Uterus (tissue), 4 donors: ENCODE measurements around the gene CEND1. TPM values are rescaled to one million over a fixed set of nuclear protein-coding genes. Genes with fewer than 3 reads are reported as not detected.
A peak's percentile ranks its signal among the peaks of the same experiment; 100 is the strongest.

Source experiments
- DNase-seq, 2 donors: peaks; one replicate each; pipeline ENCODE4 v3.0.0-alpha.2; 2019 to 2020
- H3K27ac ChIP-seq, 2 donors: fragments of 200-600 bp; sonication (generic); 1 replicate in 1 of 2; 2 replicates in 1 of 2; pipeline ENCODE4 v1.5.1; 2016 to 2018
- H3K27me3 ChIP-seq, 2 donors: fragments of 200-600 bp; sonication (generic); one replicate each; pipeline ENCODE4 v1.5.1; 2018 to 2019; ENCODE audit warnings: control low read depth in 1 of 2
- H3K36me3 ChIP-seq, 2 donors: fragments of 200-600 bp; sonication (generic); one replicate each; pipeline ENCODE4 v1.5.1; 2019; ENCODE audit warnings: control low read depth in 1 of 2
- H3K4me1 ChIP-seq, 2 donors: fragments of 200-600 bp; sonication (generic); one replicate each; pipeline ENCODE4 v1.5.1; 2018 to 2019; ENCODE audit warnings: control low read depth in 1 of 2
- H3K4me3 ChIP-seq, 2 donors: fragments of 200-600 bp; sonication (generic); 1 replicate in 1 of 2; 2 replicates in 1 of 2; pipeline ENCODE4 v1.5.1; 2018 to 2019; ENCODE audit warnings: mild to moderate bottlenecking in 1 of 2
- H3K9me3 ChIP-seq, 2 donors: fragments of 200-600 bp; sonication (generic); one replicate each; pipeline ENCODE4 v1.5.1; 2019; ENCODE audit warnings: control low read depth in 1 of 2
- CTCF ChIP-seq, 4 experiments: fragments of 200-600 bp in 2 of 4; fragments of 450-650 bp in 2 of 4; sonication (generic) in 2 of 4; IDR thresholded peaks; one replicate each; pipeline ENCODE4 v1.5.1; 2016 to 2019; ENCODE audit warnings: antibody characterized with exemption in 4 of 4, mild to moderate bottlenecking in 2 of 4, moderate library complexity in 1 of 4
- POLR2A ChIP-seq, 2 donors: fragments of 450-650 bp; IDR thresholded peaks; one replicate each; pipeline ENCODE4 v1.6.1; 2016; ENCODE audit warnings: antibody characterized with exemption in 2 of 2, mild to moderate bottlenecking in 1 of 2, moderate library complexity in 1 of 2
- intact Hi-C: fragments of 100-400 bp; cut with DNase I; formaldehyde crosslinking; loops from one replicate; pipeline ENCODE4 v1.15.1; 2023; ENCODE audit warnings: low total_unique reads
- total RNA-seq, 4 donors: library from RNA; depleted of rRNA in 3 of 4; stranded (reverse); fragments of >200 nt in 3 of 4; gene quantifications; one replicate each; pipeline versions ENCODE4 v1.1.0 to v1.2.4, GENCODE V29; 2014 to 2023
- donor health status: DM: yes; HTN: yes; CAD: no.

CEND1 gene
- total RNA-seq, 4 donors from 2014 or later: 0.41 TPM; not detected in 3

DNA sequence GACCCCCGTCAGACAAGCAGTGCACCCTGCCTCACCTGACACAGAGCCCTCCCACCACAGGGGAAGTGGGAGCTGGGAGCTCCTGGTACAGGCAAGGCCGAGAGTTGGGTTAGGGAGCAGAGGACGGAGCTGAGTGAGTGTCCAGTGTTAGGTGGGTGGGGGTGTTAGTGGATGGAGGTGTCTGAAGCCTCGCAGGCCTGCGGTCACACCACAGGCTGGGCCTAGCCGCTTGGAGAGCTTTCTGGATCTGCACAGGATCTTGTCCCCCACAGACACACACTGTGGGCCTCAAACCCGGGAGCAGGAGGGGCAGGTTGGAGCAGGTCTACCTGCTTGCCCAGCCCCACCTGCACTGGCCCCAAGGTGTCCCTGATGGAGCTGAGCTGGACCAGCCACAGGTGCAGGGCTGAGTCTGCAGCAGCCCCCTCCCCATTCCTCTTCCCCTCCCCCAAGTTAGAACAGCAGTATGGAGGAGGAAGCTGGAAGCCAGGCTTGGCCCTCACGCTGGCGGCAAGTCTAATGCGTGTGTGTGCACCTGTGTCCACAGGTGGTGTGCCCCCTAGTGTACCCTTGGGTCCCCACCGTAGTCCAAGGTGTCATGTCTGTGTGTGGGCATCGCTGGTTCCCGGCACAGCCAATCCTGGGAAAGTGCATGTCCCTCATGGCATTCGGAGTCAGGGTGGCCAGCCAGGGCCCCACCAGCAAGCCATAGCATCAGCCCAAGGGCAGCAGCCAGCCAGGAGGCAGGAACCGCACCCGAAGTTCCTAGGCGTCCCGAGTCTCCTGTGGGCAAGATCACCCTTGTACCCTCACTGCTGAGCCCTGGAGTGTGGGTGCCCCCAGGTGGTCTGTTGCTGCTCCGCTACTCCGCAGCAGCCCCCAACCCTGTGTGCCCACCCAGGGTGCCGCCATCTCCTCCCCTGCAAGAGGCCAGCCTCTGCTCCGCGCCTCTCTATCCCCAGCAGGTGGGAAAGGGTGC, 10.6 kb downstream of the CEND1 start:
- H3K36me3 ChIP-seq: no peaks in the 10 kb centered on the region
- no peak overlapping the region for H3K4me3 ChIP-seq
- no peak for DNase-seq
- H3K4me1 ChIP-seq: peaks cover 0 to 26% of the 10 kb centered on the region in 2 donors
- no peaks in the 10 kb centered on the region for H3K27me3 ChIP-seq
- TF ChIP-seq POLR2A (IDR thresholded peaks at IDR 0.05) (no peak), CTCF (IDR thresholded peaks at IDR 0.05) (no peak)
- H3K27ac ChIP-seq: no peak overlapping the region
- no peaks in the 10 kb centered on the region for H3K9me3 ChIP-seq
- intact Hi-C loops: no loop called here

DNA sequence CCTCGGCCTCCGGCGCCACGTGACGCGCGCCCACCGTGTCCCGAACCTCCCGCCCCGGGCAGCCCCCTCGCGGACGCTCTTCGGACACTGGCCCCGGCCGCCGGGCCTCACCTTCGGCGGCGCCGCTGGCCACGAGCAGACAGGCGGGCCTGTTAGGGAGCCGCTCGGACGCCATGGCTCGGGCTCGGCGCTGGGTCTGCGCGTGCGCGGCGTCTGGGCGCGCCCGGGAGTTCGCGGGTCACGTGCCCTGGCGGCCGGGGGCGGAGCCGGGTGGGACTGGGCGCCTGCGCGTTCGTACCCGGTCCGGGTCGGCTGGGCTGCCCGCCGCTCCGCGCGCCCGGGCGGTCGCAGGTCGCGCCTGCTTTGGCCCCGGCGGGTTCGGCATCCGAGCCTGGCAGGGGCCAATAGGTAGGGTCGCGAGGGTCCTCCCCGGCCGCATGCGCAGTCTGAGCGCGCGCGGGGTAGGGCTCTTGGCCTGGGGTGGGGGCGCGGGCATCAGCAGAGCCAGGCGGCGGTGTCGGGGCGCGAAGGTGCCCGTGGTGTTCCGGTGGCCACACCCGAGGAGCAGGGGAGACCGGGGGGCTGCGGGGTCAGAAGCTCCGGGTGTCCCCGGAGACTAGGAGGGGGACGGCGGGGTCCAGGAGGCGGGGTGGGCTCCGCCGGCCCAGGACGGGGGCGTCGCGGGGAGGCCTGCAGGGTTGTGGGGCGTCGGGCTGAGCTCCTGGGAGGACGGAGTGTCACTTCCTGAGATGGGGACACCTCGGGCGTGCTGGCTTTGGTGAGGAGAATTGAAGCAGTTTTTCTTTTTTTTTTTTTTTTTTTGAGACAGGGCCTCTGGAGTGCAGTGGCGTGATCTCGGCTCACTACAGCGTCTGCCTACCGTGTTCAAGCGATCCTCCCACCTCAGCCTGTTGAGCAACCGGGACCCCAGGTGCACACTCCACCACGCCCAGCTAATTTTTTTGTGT, 12.3 kb downstream of the CEND1 start, which contains the start of gene GATD1:
Gene GATD1, minus strand, starts transcription at position 200 of the 968 bp plus-strand sequence. Its CDS starts 25 bp downstream, at position 175.
- peak; percentile 48 to 88 for TF ChIP-seq POLR2A (IDR thresholded peaks at IDR 0.05)
- TF ChIP-seq CTCF (IDR thresholded peaks at IDR 0.05): peak in 2 of 4 experiments; percentile 13 to 24
- no peaks in the 10 kb centered on the region for H3K36me3 ChIP-seq
- peaks cover 0 to 20% of the 10 kb centered on the region in 2 donors for H3K4me1 ChIP-seq
- H3K27me3 ChIP-seq: no peaks in the 10 kb centered on the region
- peak within 1 kb of the TSS; percentile 75 to 91 for H3K4me3 ChIP-seq
- intact Hi-C loops: no loop called here
- peak within 1 kb of the TSS; percentile 79 to 83 for H3K27ac ChIP-seq
- DNase-seq: peak; percentile 87 to 94
- no peaks in the 10 kb centered on the region for H3K9me3 ChIP-seq

DNA sequence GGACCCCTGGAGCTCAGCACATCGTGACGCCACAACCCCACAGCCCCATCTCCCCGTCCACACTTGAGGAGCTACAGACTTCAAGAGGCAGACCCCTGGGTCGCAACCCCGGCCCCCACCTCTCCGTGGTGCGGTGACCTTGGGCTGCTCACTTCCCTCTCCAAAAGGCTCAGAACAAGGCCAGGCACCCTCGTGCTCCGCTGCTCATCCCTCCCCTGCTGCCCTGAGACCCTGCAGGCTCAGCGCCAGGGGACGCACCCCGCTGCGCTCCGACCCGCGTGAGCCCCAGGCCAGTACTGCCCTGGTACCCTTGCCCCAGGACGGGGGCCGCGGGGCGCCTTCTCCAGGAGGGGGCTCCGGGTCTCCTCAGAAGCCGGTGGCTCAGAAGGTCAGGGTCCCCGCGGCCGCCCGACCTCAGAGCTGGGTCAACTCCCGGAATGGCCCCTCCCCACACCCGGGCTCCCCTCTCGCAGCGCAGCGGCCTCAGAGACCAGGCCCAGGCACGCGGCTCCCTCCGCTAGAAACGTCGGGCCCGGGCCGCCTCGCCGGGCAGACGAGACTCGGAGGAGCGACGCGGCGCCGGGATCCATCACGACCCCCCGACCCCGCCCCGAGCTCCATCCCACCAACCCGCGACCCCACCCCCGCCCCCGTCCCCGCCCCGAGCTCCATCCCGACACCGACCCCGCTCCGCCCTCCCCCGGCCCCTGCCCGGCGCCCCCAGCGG, 13.2 kb downstream of the CEND1 start:
- Histone ChIP-seq H3K4me1 (peaks cover 0 to 20% of the 10 kb centered on the region in 2 donors), H3K9me3 (no peaks in the 10 kb centered on the region), H3K27me3 (no peaks in the 10 kb centered on the region), H3K36me3 (no peaks in the 10 kb centered on the region), H3K27ac (peak overlapping the region; percentile 79 to 83), H3K4me3 (peak overlapping the region; percentile 75 to 91)
- intact Hi-C loops: no loop called here
- DNase-seq: peak in 1 of 2 donors; percentile 41
- TF ChIP-seq CTCF (IDR thresholded peaks at IDR 0.05) (no peak), POLR2A (IDR thresholded peaks at IDR 0.05) (no peak)

DNA sequence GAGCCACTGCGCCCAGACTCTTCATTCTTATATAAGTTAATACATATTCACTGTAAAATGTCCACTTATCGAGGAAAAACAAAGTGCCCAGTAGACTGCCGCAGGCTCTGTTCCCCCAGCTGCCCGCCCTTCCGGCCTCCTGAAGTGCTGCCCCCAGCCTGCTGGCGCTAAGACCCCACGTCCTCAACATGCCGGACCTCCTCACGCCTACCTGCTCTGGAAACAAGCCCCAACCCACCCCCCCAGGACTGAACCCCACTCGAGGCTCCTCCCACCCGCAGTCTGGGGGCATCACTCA, 13.7 kb downstream of the CEND1 start:
- TF ChIP-seq POLR2A (IDR thresholded peaks at IDR 0.05) (no peak), CTCF (IDR thresholded peaks at IDR 0.05) (no peak)
- Histone ChIP-seq H3K9me3 (no peaks in the 10 kb centered on the region), H3K4me3 (peak overlapping the region; percentile 75 to 91), H3K36me3 (no peaks in the 10 kb centered on the region), H3K27ac (peak overlapping the region; percentile 79 to 83), H3K27me3 (no peaks in the 10 kb centered on the region), H3K4me1 (peaks cover 0 to 20% of the 10 kb centered on the region in 2 donors)
- intact Hi-C loops: no loop called here
- no peak for DNase-seq
